ENCODE data around the gene DNAJB8.

The DNAJB8 gene

GRCh38 chr3:128473737-128474136 lies 7.0 kb upstream of the DNAJB8 start:
- no peaks in the 10 kb centered on the region for H3K4me1 ChIP-seq (ENCODE audit: control insufficient read depth, low read length)
- TF ChIP-seq EZH2phosphoT487 (IDR thresholded peaks at IDR 0.05; ENCODE audit: borderline replicate concordance, low read length) (no peak), CTCF (IDR thresholded peaks at IDR 0.05; ENCODE audit: low read depth, low read length, poor library complexity, severe bottlenecking) (no peak)
- no peaks in the 10 kb centered on the region for H4K20me1 ChIP-seq (ENCODE audit: control insufficient read depth, insufficient read depth, low read depth, low read length)
- H3K79me2 ChIP-seq (ENCODE audit: control insufficient read depth, low read length): no peaks in the 10 kb centered on the region
- H3K9me2 ChIP-seq (replicated peaks; ENCODE audit: control insufficient read depth, low read length): no peaks in the 10 kb centered on the region
- no peaks in the 10 kb centered on the region for H3K36me3 ChIP-seq (ENCODE audit: control insufficient read depth, low read length)
- no peaks in the 10 kb centered on the region for H3K9me3 ChIP-seq (ENCODE audit: control insufficient read depth, insufficient read depth, low read length)
- no peak overlapping the region for H3K27ac ChIP-seq (ENCODE audit: low read depth, low read length)
- no peak overlapping the region for H3K4me2 ChIP-seq (ENCODE audit: low read length)
- H3F3A ChIP-seq (ENCODE audit: control insufficient read depth, insufficient read depth): no peaks in the 10 kb centered on the region
- no peak overlapping the region for H3K4me3 ChIP-seq (ENCODE audit: low read length)
- no peaks in the 10 kb centered on the region for H3K27me3 ChIP-seq (ENCODE audit: control insufficient read depth, low read length)

- H3K27me3 ChIP-seq (ENCODE audit: control insufficient read depth, low read length): no peaks in the 10 kb centered on the region
- no peaks in the 10 kb centered on the region for H3K9me3 ChIP-seq (ENCODE audit: control insufficient read depth, insufficient read depth, low read length)
- no peaks in the 10 kb centered on the region for H4K20me1 ChIP-seq (ENCODE audit: control insufficient read depth, insufficient read depth, low read depth, low read length)
- TF ChIP-seq EZH2phosphoT487 (IDR thresholded peaks at IDR 0.05; ENCODE audit: borderline replicate concordance, low read length): no peak
- H3K4me3 ChIP-seq (ENCODE audit: low read length): no peak overlapping the region
- no peaks in the 10 kb centered on the region for H3K79me2 ChIP-seq (ENCODE audit: control insufficient read depth, low read length)
- no peaks in the 10 kb centered on the region for H3F3A ChIP-seq (ENCODE audit: control insufficient read depth, insufficient read depth)
- no peaks in the 10 kb centered on the region for H3K9me2 ChIP-seq (replicated peaks; ENCODE audit: control insufficient read depth, low read length)
- H3K4me1 ChIP-seq (ENCODE audit: control insufficient read depth, low read length): no peaks in the 10 kb centered on the region
- H3K36me3 ChIP-seq (ENCODE audit: control insufficient read depth, low read length): no peaks in the 10 kb centered on the region
- no peak overlapping the region for H3K4me2 ChIP-seq (ENCODE audit: low read length)
- H3K27ac ChIP-seq (ENCODE audit: low read depth, low read length): no peak overlapping the region
Measured at GRCh38 chr3:128473180-128473519, 6.5 kb upstream of the DNAJB8 start.

- TF ChIP-seq EZH2phosphoT487 (IDR thresholded peaks at IDR 0.05; ENCODE audit: borderline replicate concordance, low read length): no peak
- no peaks in the 10 kb centered on the region for H3F3A ChIP-seq (ENCODE audit: control insufficient read depth, insufficient read depth)
- no peaks in the 10 kb centered on the region for H3K79me2 ChIP-seq (ENCODE audit: control insufficient read depth, low read length)
- H3K36me3 ChIP-seq (ENCODE audit: control insufficient read depth, low read length): no peaks in the 10 kb centered on the region
- H4K20me1 ChIP-seq (ENCODE audit: control insufficient read depth, insufficient read depth, low read depth, low read length): no peaks in the 10 kb centered on the region
- H3K4me2 ChIP-seq (ENCODE audit: low read length): no peak overlapping the region
- H3K4me3 ChIP-seq (ENCODE audit: low read length): no peak overlapping the region
- no peaks in the 10 kb centered on the region for H3K9me2 ChIP-seq (replicated peaks; ENCODE audit: control insufficient read depth, low read length)
- H3K27me3 ChIP-seq (ENCODE audit: control insufficient read depth, low read length): no peaks in the 10 kb centered on the region
- no peaks in the 10 kb centered on the region for H3K4me1 ChIP-seq (ENCODE audit: control insufficient read depth, low read length)
- no peak overlapping the region for H3K27ac ChIP-seq (ENCODE audit: low read depth, low read length)
- H3K9me3 ChIP-seq (ENCODE audit: control insufficient read depth, insufficient read depth, low read length): no peaks in the 10 kb centered on the region
Measured at GRCh38 chr3:128472449-128473179, 5.9 kb upstream of the DNAJB8 start.

- H3K9me3 ChIP-seq (ENCODE audit: control insufficient read depth, insufficient read depth, low read length): no peaks in the 10 kb centered on the region
- no peak overlapping the region for H3K27ac ChIP-seq (ENCODE audit: low read depth, low read length)
- H3K4me3 ChIP-seq (ENCODE audit: low read length): no peak overlapping the region
- H3K79me2 ChIP-seq (ENCODE audit: control insufficient read depth, low read length): no peaks in the 10 kb centered on the region
- no peaks in the 10 kb centered on the region for H3K9me2 ChIP-seq (replicated peaks; ENCODE audit: control insufficient read depth, low read length)
- no peaks in the 10 kb centered on the region for H3K4me1 ChIP-seq (ENCODE audit: control insufficient read depth, low read length)
- no peaks in the 10 kb centered on the region for H4K20me1 ChIP-seq (ENCODE audit: control insufficient read depth, insufficient read depth, low read depth, low read length)
- no peaks in the 10 kb centered on the region for H3K36me3 ChIP-seq (ENCODE audit: control insufficient read depth, low read length)
- no peak for TF ChIP-seq CTCF (IDR thresholded peaks at IDR 0.05; ENCODE audit: low read depth, low read length, poor library complexity, severe bottlenecking)
- no peak for TF ChIP-seq EZH2phosphoT487 (IDR thresholded peaks at IDR 0.05; ENCODE audit: borderline replicate concordance, low read length)
- H3F3A ChIP-seq (ENCODE audit: control insufficient read depth, insufficient read depth): no peaks in the 10 kb centered on the region
- no peaks in the 10 kb centered on the region for H3K27me3 ChIP-seq (ENCODE audit: control insufficient read depth, low read length)
- H3K4me2 ChIP-seq (ENCODE audit: low read length): no peak overlapping the region
Measured at GRCh38 chr3:128471720-128472119, 5.0 kb upstream of the DNAJB8 start.
